A673 (cell line): ENCODE measurements around the gene C11orf21. TPM values are rescaled to one million over a fixed set of nuclear protein-coding genes. Genes with fewer than 3 reads are reported as not detected.

Source experiments
- BruUV-seq: library from RNA; stranded (reverse); fragments of 400-500 nt; replicated peaks from 2 replicates; lab custom pipeline; 2021; lab: Mats Ljungman, UMichigan
- CTCF ChIA-PET: fragments of 300-600 bp; sonication (Branson Sonifier 250); formaldehyde crosslinking; loops from one replicate; lab custom pipeline; 2022; ENCODE audit warnings: antibody characterized with exemption; lab: Charles Lee
- POLR2A ChIA-PET: fragments of 300-600 bp; sonication (Branson Sonifier 250); formaldehyde crosslinking; loops from one replicate; lab custom pipeline; 2022; ENCODE audit warnings: antibody characterized with exemption; ENCODE audit not compliant: low non-redundant PET; lab: Charles Lee
- DNase-seq: peaks from one replicate; pipeline ENCODE4 v3.0.0-alpha.2; 2015; ENCODE audit warnings: low spot score
- H3K27ac ChIP-seq: fragments of 200-600 bp; sonication (generic); 2 replicates; pipeline ENCODE4 v1.5.1; 2016; ENCODE audit warnings: mixed run types, low read depth, mild to moderate bottlenecking, mixed read lengths, antibody characterized with exemption, low read length; ENCODE audit not compliant: poor library complexity, severe bottlenecking
- H3K27me3 ChIP-seq: fragments of 200-600 bp; sonication (generic); replicated peaks from 2 replicates; pipeline ENCODE4 v1.6.1; 2017; ENCODE audit warnings: mixed run types, low read depth, mild to moderate bottlenecking, mixed read lengths, antibody characterized with exemption, low read length; ENCODE audit not compliant: insufficient read depth, poor library complexity
- H3K36me3 ChIP-seq: fragments of 200-600 bp; sonication (generic); 2 replicates; pipeline ENCODE4 v1.6.1; 2016; ENCODE audit warnings: mixed run types, mild to moderate bottlenecking, mixed read lengths, antibody characterized with exemption, low read length; ENCODE audit not compliant: insufficient read depth, poor library complexity, severe bottlenecking
- H3K4me1 ChIP-seq: fragments of 200-600 bp; sonication (generic); 2 replicates; pipeline ENCODE4 v1.6.1; 2017; ENCODE audit warnings: mixed run types, mild to moderate bottlenecking, mixed read lengths, antibody characterized with exemption, low read length; ENCODE audit not compliant: insufficient read depth, poor library complexity, severe bottlenecking
- H3K4me3 ChIP-seq: fragments of 200-600 bp; sonication (generic); 2 replicates; pipeline ENCODE4 v1.5.1; 2016; ENCODE audit warnings: low read depth, mixed run types, mild to moderate bottlenecking, mixed read lengths, low read length; ENCODE audit not compliant: poor library complexity, severe bottlenecking
- H3K9me3 ChIP-seq: fragments of 200-600 bp; sonication (generic); 2 replicates; pipeline ENCODE4 v1.6.1; 2016; ENCODE audit warnings: mixed run types, low read depth, mild to moderate bottlenecking, mixed read lengths, antibody characterized with exemption, low read length; ENCODE audit not compliant: poor library complexity, severe bottlenecking
- CTCF ChIP-seq: fragments of 300-800, 200-600 bp; sonication (generic); conservative IDR thresholded peaks from 2 replicates; pipeline ENCODE4 v1.5.1; 2017; ENCODE audit warnings: low read depth, mild to moderate bottlenecking, antibody characterized with exemption, low read length, moderate library complexity, mixed read lengths
- EZH2 ChIP-seq: fragments of 200-600 bp; sonication (generic); IDR thresholded peaks from 2 replicates; pipeline ENCODE4 v1.6.1; 2017; ENCODE audit warnings: borderline replicate concordance, low read depth, mild to moderate bottlenecking, mixed read lengths, antibody characterized with exemption, low read length; ENCODE audit not compliant: poor library complexity, severe bottlenecking
- intact Hi-C: fragments of 100-400 bp; cut with micrococcal nuclease; formaldehyde crosslinking; loops from one replicate; pipeline ENCODE4 v1.10.0; 2022; ENCODE audit not compliant: unreplicated experiment
- total RNA-seq: library from RNA; stranded (reverse); gene quantifications from 2 replicates; pipeline ENCODE4 v1.2.3, GENCODE V29; 2021

The C11orf21 gene
- total RNA-seq, 1 experiment from 2014 or later: not detected

- ChIA-PET POLR2A (no interaction called here), CTCF (interaction anchor here (0.7 to 3.5 kb wide), 2 partner anchors 95 to 116 kb away, joined by 4 to 74 read pairs; no protein-coding TSS in a partner anchor)
- no peaks in the 10 kb centered on the region for H3K9me3 ChIP-seq
- TF ChIP-seq EZH2: no peak
- no peak for TF ChIP-seq CTCF
- no TSS peak for BruUV-seq
- intact Hi-C loops: no loop called here
- peaks cover 6% of the 10 kb centered on the region for H3K4me1 ChIP-seq
- H3K27me3 ChIP-seq: no peaks in the 10 kb centered on the region
- no peak overlapping the region for H3K27ac ChIP-seq
- DNase-seq: no peak
- H3K36me3 ChIP-seq: no peaks in the 10 kb centered on the region
- no peak overlapping the region for H3K4me3 ChIP-seq
These were observed 2.1 kb upstream of the C11orf21 start for GRCh38 chr11:2303627-2304505.

- TF ChIP-seq CTCF (no peak), EZH2 (no peak)
- ChIA-PET CTCF (no interaction called here), POLR2A (no interaction called here)
- Histone ChIP-seq H3K27me3 (no peaks in the 10 kb centered on the region), H3K4me1 (peaks cover 6% of the 10 kb centered on the region), H3K4me3 (no peak overlapping the region), H3K9me3 (no peaks in the 10 kb centered on the region), H3K36me3 (no peaks in the 10 kb centered on the region), H3K27ac (no peak overlapping the region)
- no peak for DNase-seq
- intact Hi-C loops: no loop called here
- BruUV-seq: no TSS peak
These were observed 1.3 kb upstream of the C11orf21 start for GRCh38 chr11:2302896-2303626.

GRCh38 chr11:2302306-2302895 is 683 bp upstream of the C11orf21 start:
- peaks cover 6% of the 10 kb centered on the region for H3K4me1 ChIP-seq
- no peaks in the 10 kb centered on the region for H3K9me3 ChIP-seq
- intact Hi-C loops: no loop called here
- TF ChIP-seq EZH2 (no peak), CTCF (no peak)
- no peak overlapping the region for H3K4me3 ChIP-seq
- no TSS peak for BruUV-seq
- ChIA-PET POLR2A (no interaction called here), CTCF (no interaction called here)
- no peaks in the 10 kb centered on the region for H3K27me3 ChIP-seq
- no peak for DNase-seq
- no peaks in the 10 kb centered on the region for H3K36me3 ChIP-seq
- H3K27ac ChIP-seq: no peak overlapping the region
